ENCODE results near the gene ARHGAP9.
"Not testable (repeated sequence)": the region's sequence is repeated elsewhere in the genome, so short reads cannot be mapped to it uniquely, and the experiment has no call there.

ARHGAP9 gene

GRCh38 chr12:57444744-57445143, 34.9 kb downstream of the ARHGAP9 start:
- Histone ChIP-seq H3F3A (ENCODE audit: low read depth) (no peaks in the 10 kb centered on the region), H4K20me1 (ENCODE audit: insufficient read depth, low read length, poor library complexity, severe bottlenecking) (no peaks in the 10 kb centered on the region), H3K4me2 (ENCODE audit: low read depth, low read length, poor library complexity, severe bottlenecking) (no peak overlapping the region), H3K36me3 (ENCODE audit: insufficient read depth, low read length) (no peaks in the 10 kb centered on the region), H3K9me2 (replicated peaks; ENCODE audit: low read depth, low read length) (no peaks in the 10 kb centered on the region), H3K9me3 (ENCODE audit: insufficient read depth, low read depth, low read length) (no peaks in the 10 kb centered on the region), H3K79me2 (ENCODE audit: insufficient read depth, low read length) (no peaks in the 10 kb centered on the region), H3K27me3 (ENCODE audit: insufficient read depth, low read length, poor library complexity, severe bottlenecking) (no peaks in the 10 kb centered on the region), H3K9ac (ENCODE audit: low read depth, low read length, poor library complexity, severe bottlenecking) (no peak overlapping the region), H3K4me1 (ENCODE audit: insufficient read depth, low read length, poor library complexity, severe bottlenecking) (peaks cover 5% of the 10 kb centered on the region), H2AFZ (ENCODE audit: low read length) (peak overlapping the region; percentile 68; the same call in 1 of the 2 replicates), H3K4me3 (ENCODE audit: low read length, poor library complexity, severe bottlenecking) (no peak overlapping the region)
- TF ChIP-seq EZH2phosphoT487 (IDR thresholded peaks at IDR 0.05; ENCODE audit: borderline replicate concordance) (no peak), CTCF (conservative IDR thresholded peaks at IDR 0.05; ENCODE audit: low read length) (no peak)

- H3K4me2 ChIP-seq (ENCODE audit: low read depth, low read length, poor library complexity, severe bottlenecking); H3F3A ChIP-seq (ENCODE audit: low read depth); H3K36me3 ChIP-seq (ENCODE audit: insufficient read depth, low read length); H3K4me1 ChIP-seq (ENCODE audit: insufficient read depth, low read length, poor library complexity, severe bottlenecking); H3K9me3 ChIP-seq (ENCODE audit: insufficient read depth, low read depth, low read length); H3K9me2 ChIP-seq (replicated peaks; ENCODE audit: low read depth, low read length); H3K79me2 ChIP-seq (ENCODE audit: insufficient read depth, low read length); H4K20me1 ChIP-seq (ENCODE audit: insufficient read depth, low read length, poor library complexity, severe bottlenecking); H3K27me3 ChIP-seq (ENCODE audit: insufficient read depth, low read length, poor library complexity, severe bottlenecking); H3K9ac ChIP-seq (ENCODE audit: low read depth, low read length, poor library complexity, severe bottlenecking); H3K4me3 ChIP-seq (ENCODE audit: low read length, poor library complexity, severe bottlenecking); H2AFZ ChIP-seq (ENCODE audit: low read length): not testable (repeated sequence)
Measured at GRCh38 chr12:57444337-57444736, 35.3 kb downstream of the ARHGAP9 start.

GRCh38 chr12:57441846-57442427, 37.7 kb downstream of the ARHGAP9 start:
- no peaks in the 10 kb centered on the region for H3F3A ChIP-seq (ENCODE audit: low read depth)
- no peaks in the 10 kb centered on the region for H3K36me3 ChIP-seq (ENCODE audit: insufficient read depth, low read length)
- no peaks in the 10 kb centered on the region for H3K9me2 ChIP-seq (replicated peaks; ENCODE audit: low read depth, low read length)
- H4K20me1 ChIP-seq (ENCODE audit: insufficient read depth, low read length, poor library complexity, severe bottlenecking) = no peaks in the 10 kb centered on the region
- no peak overlapping the region for H3K9ac ChIP-seq (ENCODE audit: low read depth, low read length, poor library complexity, severe bottlenecking)
- no peak overlapping the region for H2AFZ ChIP-seq (ENCODE audit: low read length)
- H3K4me1 ChIP-seq (ENCODE audit: insufficient read depth, low read length, poor library complexity, severe bottlenecking) = peaks cover 5% of the 10 kb centered on the region
- no peaks in the 10 kb centered on the region for H3K27me3 ChIP-seq (ENCODE audit: insufficient read depth, low read length, poor library complexity, severe bottlenecking)
- no peaks in the 10 kb centered on the region for H3K9me3 ChIP-seq (ENCODE audit: insufficient read depth, low read depth, low read length)
- no peak for TF ChIP-seq CTCF (conservative IDR thresholded peaks at IDR 0.05; ENCODE audit: low read length)
- TF ChIP-seq EZH2phosphoT487 (IDR thresholded peaks at IDR 0.05; ENCODE audit: borderline replicate concordance) = no peak
- H3K79me2 ChIP-seq (ENCODE audit: insufficient read depth, low read length) = no peaks in the 10 kb centered on the region
- H3K4me2 ChIP-seq (ENCODE audit: low read depth, low read length, poor library complexity, severe bottlenecking) = no peak overlapping the region
- no peak overlapping the region for H3K4me3 ChIP-seq (ENCODE audit: low read length, poor library complexity, severe bottlenecking)

GRCh38 chr12:57441393-57441792, 38.3 kb downstream of the ARHGAP9 start:
- not testable (repeated sequence) for H3K79me2 ChIP-seq (ENCODE audit: insufficient read depth, low read length); H3K4me2 ChIP-seq (ENCODE audit: low read depth, low read length, poor library complexity, severe bottlenecking); H3K9ac ChIP-seq (ENCODE audit: low read depth, low read length, poor library complexity, severe bottlenecking); H3K9me2 ChIP-seq (replicated peaks; ENCODE audit: low read depth, low read length); H3F3A ChIP-seq (ENCODE audit: low read depth); H2AFZ ChIP-seq (ENCODE audit: low read length); H3K27me3 ChIP-seq (ENCODE audit: insufficient read depth, low read length, poor library complexity, severe bottlenecking); H3K9me3 ChIP-seq (ENCODE audit: insufficient read depth, low read depth, low read length); H3K36me3 ChIP-seq (ENCODE audit: insufficient read depth, low read length); H3K4me3 ChIP-seq (ENCODE audit: low read length, poor library complexity, severe bottlenecking); H3K4me1 ChIP-seq (ENCODE audit: insufficient read depth, low read length, poor library complexity, severe bottlenecking); H4K20me1 ChIP-seq (ENCODE audit: insufficient read depth, low read length, poor library complexity, severe bottlenecking)

Data from Loucy (cell line).